ENCODE measurements around the gene MYL12A. TPM values are rescaled to one million over a fixed set of nuclear protein-coding genes. Genes with fewer than 3 reads are reported as not detected.

The MYL12A gene
- total and polyA plus RNA-seq, 2 donors (not counting 3 experiments of a cell fraction or from before 2014, with no cell fraction given) = 597 to 796 TPM

- peaks cover 3 to 4% of the 10 kb centered on the region in 2 experiments for H3K27me3 ChIP-seq (ENCODE audit: control insufficient read depth in 2 of 2, insufficient read depth in 2 of 2, low read length in 2 of 2)
- DNase-seq (ENCODE audit: low read depth, low spot score) = no peak
- POLR2A ChIA-PET = no interaction called here
- no peak overlapping the region for H2AFZ ChIP-seq (ENCODE audit: low read depth, low read length)
- no peaks in the 10 kb centered on the region for H3K9me1 ChIP-seq (replicated peaks; ENCODE audit: control insufficient read depth, extremely low read depth, insufficient read depth, low read length)
- H3K4me3 ChIP-seq (replicated peaks in 1 of 3; ENCODE audit: insufficient read depth in 1 of 3, low read depth in 1 of 3, low read length in 3 of 3) = no peak overlapping the region
- CTCF ChIA-PET = interaction anchor here (1.1 to 1.3 kb wide), 3 partner anchors 11 to 67 kb away, joined by 3 read pairs; no protein-coding TSS in a partner anchor
- no peak overlapping the region for H3K27ac ChIP-seq (ENCODE audit: insufficient read depth, low read depth, low read length)
- H3K4me1 ChIP-seq (ENCODE audit: control insufficient read depth, extremely low read depth, insufficient read depth, low read length) = no peaks in the 10 kb centered on the region
- H3K4me2 ChIP-seq (ENCODE audit: insufficient read depth, low read length) = no peak overlapping the region
- no TSS peak for BruUV-seq (replicated peaks)
- no peak for FAIRE-seq
- H4K20me1 ChIP-seq (replicated peaks; ENCODE audit: control insufficient read depth, extremely low read depth, insufficient read depth, low read length) = no peaks in the 10 kb centered on the region
- dilution Hi-C loops (cut with MboI; ENCODE audit: extremely low pct_ligation_motif_present, low sequenced_read_pairs) (no loop called here), intact Hi-C loops (cut with micrococcal nuclease) (no loop called here)
- no peaks in the 10 kb centered on the region for H3K9me3 ChIP-seq (replicated peaks; ENCODE audit: control insufficient read depth, insufficient read depth, low read length)
- no peaks in the 10 kb centered on the region for H3K36me3 ChIP-seq (ENCODE audit: control insufficient read depth in 2 of 2, extremely low read depth in 1 of 2, insufficient read depth in 2 of 2, low read length in 2 of 2)
- TF ChIP-seq FOS (IDR thresholded peaks at IDR 0.05; ENCODE audit: borderline replicate concordance, insufficient read depth, low read length) (no peak), EZH2 (IDR thresholded peaks at IDR 0.05; ENCODE audit: borderline replicate concordance, low read depth, low read length, severe bottlenecking) (no peak), JUN (IDR thresholded peaks at IDR 0.05; ENCODE audit: borderline replicate concordance, insufficient read depth, insufficient read length, low read depth) (no peak), MAX (IDR thresholded peaks at IDR 0.05; ENCODE audit: insufficient read depth, insufficient read length) (no peak), POLR2A (IDR thresholded peaks at IDR 0.05; ENCODE audit: low read depth, low read length) (no peak), MYC (IDR thresholded peaks at IDR 0.05; ENCODE audit: low read depth, low read length) (no peak), CTCF (IDR thresholded peaks at IDR 0.05; ENCODE audit: extremely low read depth in 1 of 2, insufficient read depth in 1 of 2, low read depth in 1 of 2, low read length in 2 of 2) (no peak), GATA2 (IDR thresholded peaks at IDR 0.05; ENCODE audit: insufficient read depth, insufficient read length, low read depth, low read length) (no peak), POLR2AphosphoS5 (IDR thresholded peaks at IDR 0.05; ENCODE audit: insufficient read depth, low read depth, low read length) (no peak)
- no peaks in the 10 kb centered on the region for H3K79me2 ChIP-seq (ENCODE audit: control insufficient read depth, insufficient read depth, low read length)
- H3K9ac ChIP-seq (replicated peaks; ENCODE audit: extremely low read depth, insufficient read depth, low read length) = no peak overlapping the region
Observed at GRCh38 chr18:3217948-3218647, 29.5 kb upstream of the MYL12A start.
